Measurements from ENCODE around the gene LCMT2. TPM values are rescaled to one million over a fixed set of nuclear protein-coding genes. Genes with fewer than 3 reads are reported as not detected.

Gene LCMT2
- total and polyA plus RNA-seq, 10 of the 15 experiments (the other 5 are each of a cell fraction or from before 2014, with no cell fraction given) = 2.1 to 17.2 (median 14.9) TPM

DNA sequence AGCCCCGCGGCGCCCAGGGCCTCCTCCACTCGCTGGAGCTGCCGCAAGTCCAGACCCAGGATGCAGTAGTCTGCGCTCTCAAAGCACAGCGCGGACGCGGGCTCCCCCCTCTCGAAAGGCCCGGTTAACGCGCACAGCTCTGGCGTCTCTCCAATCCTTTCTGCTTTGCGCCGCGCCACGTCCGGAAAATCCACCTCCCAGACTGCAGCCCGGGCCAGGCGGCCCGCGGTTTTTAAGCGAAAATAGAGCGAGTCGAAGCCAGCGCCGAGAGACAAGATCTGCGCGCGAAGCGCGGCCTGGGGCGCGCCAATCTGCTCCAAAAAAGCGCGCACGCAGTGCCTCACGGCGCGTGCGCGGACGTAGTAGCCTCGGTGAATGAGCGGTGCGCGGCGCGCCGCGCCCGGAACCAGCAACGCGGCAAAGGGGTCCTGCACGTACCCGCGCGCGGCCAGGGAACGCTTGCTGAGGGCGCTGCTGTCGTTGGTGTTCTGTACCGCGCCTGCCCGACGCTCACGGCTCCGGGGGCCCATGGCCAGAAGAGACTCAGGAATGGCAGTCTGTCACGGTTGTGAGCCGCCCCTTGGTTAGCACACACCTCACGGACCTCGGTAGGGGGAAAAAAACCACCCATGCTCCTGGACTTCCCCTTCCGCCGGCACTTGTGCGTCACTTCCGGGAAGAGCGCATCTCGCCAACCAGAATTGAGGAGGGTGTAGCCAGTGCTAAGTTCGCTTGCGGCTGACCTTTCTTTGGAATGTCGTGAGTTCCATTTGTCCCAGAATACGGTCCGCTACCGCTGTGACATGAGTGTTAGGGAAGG lies at the start of gene LCMT2 (continued):
- TF ChIP-seq HDAC6 (IDR thresholded peaks at IDR 0.05; ENCODE audit: unreplicated experiment) (peak; percentile 95), NFXL1 (IDR thresholded peaks at IDR 0.05; ENCODE audit: borderline replicate concordance) (no peak), POLR2AphosphoS5 (IDR thresholded peaks at IDR 0.05; ENCODE audit: low read length) (peak; percentile 97), RAD21 (IDR thresholded peaks at IDR 0.05; ENCODE audit: insufficient read depth, low read depth, low read length) (no peak), MLLT1 (IDR thresholded peaks at IDR 0.05) (peak; percentile 70), IKZF1 (conservative IDR thresholded peaks at IDR 0.05) (peak; percentile 97), TCF3 (IDR thresholded peaks at IDR 0.05; ENCODE audit: borderline replicate concordance, insufficient read depth, low read depth, low read length) (peak; percentile 63; the same call in 1 of the 2 replicates), NFYB (IDR thresholded peaks at IDR 0.05; ENCODE audit: insufficient read depth, low read depth, low read length) (peak; percentile 58; the same call in 1 of the 2 replicates), ZNF217 (IDR thresholded peaks at IDR 0.05) (no peak), IRF5 (IDR thresholded peaks at IDR 0.05; ENCODE audit: borderline replicate concordance) (no peak), STAT3 (IDR thresholded peaks at IDR 0.05; ENCODE audit: low read depth, low read length) (no peak), RELB (IDR thresholded peaks at IDR 0.05; ENCODE audit: low read depth) (peak; percentile 87), NFYA (IDR thresholded peaks at IDR 0.05; ENCODE audit: borderline replicate concordance, low read depth, low read length) (no peak), JUND (IDR thresholded peaks at IDR 0.05; ENCODE audit: low read depth, low read length) (no peak), CUX1 (IDR thresholded peaks at IDR 0.05; ENCODE audit: insufficient replicate concordance, low read depth, low read length) (no peak), NR2C2 (IDR thresholded peaks at IDR 0.05; ENCODE audit: borderline replicate concordance, control insufficient read depth, insufficient read length, low read depth) (no peak), SMC3 (IDR thresholded peaks at IDR 0.05; ENCODE audit: borderline replicate concordance, low read length) (no peak), BHLHE40 (IDR thresholded peaks at IDR 0.05; ENCODE audit: borderline replicate concordance in 1 of 2, low read depth in 2 of 2, low read length in 1 of 2) (peak in 1 of 2 experiments; percentile 68; a peak in 3 of 4 replicates), POLR2AphosphoS2 (IDR thresholded peaks at IDR 0.05; ENCODE audit: low read depth, low read length) (peak; percentile 51; the same call in 1 of the 2 replicates)

Measured in GM12878 (cell line).